Memory B cell (primary cell): ENCODE data around the gene GALNT17.
"Not testable (repeated sequence)": the region's sequence is repeated elsewhere in the genome, so short reads cannot be mapped to it uniquely, and the experiment has no call there.

ENCODE experiments used
- ATAC-seq: fragments of 150-1000 bp; cut with Tn5 transposase; 2 replicates; pipeline ENCODE4 v1.10.0; 2021; ENCODE audit warnings: low read depth, mild to moderate bottlenecking, moderate library complexity
- DNase-seq, 2 donors: peaks; one replicate each; pipeline ENCODE4 v3.0.0; 2022; ENCODE audit warnings: low spot score in 2 of 2
- H3K27ac Mint-ChIP-seq: one replicate; pipeline ENCODE4 v1.8.0; 2022; ENCODE audit warnings: mild to moderate bottlenecking, moderate library complexity, mixed read lengths
- H3K27me3 Mint-ChIP-seq: one replicate; pipeline ENCODE4 v1.8.0; 2022; ENCODE audit warnings: mixed read lengths
- H3K36me3 Mint-ChIP-seq: one replicate; pipeline ENCODE4 v1.8.0; 2022; ENCODE audit warnings: mild to moderate bottlenecking, mixed read lengths
- H3K4me1 Mint-ChIP-seq: one replicate; pipeline ENCODE4 v1.8.0; 2022; ENCODE audit warnings: mixed read lengths
- H3K4me3 Mint-ChIP-seq: one replicate; pipeline ENCODE4 v1.8.0; 2022; ENCODE audit warnings: mild to moderate bottlenecking, moderate library complexity, mixed read lengths
- H3K9me3 Mint-ChIP-seq: one replicate; pipeline ENCODE4 v1.8.0; 2022; ENCODE audit warnings: mixed read lengths

The GALNT17 gene

DNA sequence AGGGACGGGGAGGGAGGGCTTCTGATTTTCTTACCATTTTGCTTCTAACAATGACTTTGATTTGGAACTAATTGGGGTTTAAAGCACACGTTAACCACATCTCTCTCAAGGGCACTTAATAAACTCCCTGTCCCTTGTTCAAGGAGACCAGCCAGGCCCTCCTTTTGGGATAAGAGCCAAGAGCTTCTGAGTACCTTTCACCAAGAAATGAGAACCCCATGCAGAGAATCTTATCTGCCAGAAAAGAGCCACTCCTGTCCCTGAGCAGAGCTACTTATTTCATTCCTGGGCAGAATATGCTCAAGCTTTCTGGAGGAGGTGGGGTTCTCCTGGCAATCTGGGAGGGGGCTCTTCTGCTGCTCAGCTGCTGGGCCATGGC lies 574.6 kb downstream of the GALNT17 start:
- no peak overlapping the region for H3K4me3 Mint-ChIP-seq
- H3K4me1 Mint-ChIP-seq, result no peaks in the 10 kb centered on the region
- DNase-seq, result no peak
- H3K36me3 Mint-ChIP-seq, result peaks cover 2% of the 10 kb centered on the region
- ATAC-seq, result no peak
- H3K27ac Mint-ChIP-seq, result no peak overlapping the region
- H3K27me3 Mint-ChIP-seq, result no peaks in the 10 kb centered on the region
- H3K9me3 Mint-ChIP-seq, result peaks cover 12% of the 10 kb centered on the region

DNA sequence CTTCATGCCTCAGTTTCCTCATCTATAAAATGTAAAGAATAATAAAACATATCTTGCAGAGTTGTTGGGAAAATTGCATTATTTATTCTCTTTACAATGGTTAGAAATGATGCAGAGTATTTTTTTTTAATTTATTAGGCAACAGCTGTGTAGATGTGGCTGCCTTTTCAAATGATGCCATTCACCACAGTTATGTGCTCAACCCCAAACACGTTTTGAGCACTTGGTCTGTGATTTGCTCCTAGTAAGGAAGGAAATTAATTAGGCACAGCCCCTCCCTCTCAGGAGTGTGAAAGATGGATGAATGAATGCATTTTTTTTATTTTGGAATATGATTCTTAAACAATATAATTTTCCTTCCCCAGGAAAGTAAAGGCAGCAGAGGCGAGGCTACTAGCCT lies 575.1 kb downstream of the GALNT17 start:
- ATAC-seq (no peak), DNase-seq (no peak)
- peaks cover 2% of the 10 kb centered on the region for H3K36me3 Mint-ChIP-seq
- no peaks in the 10 kb centered on the region for H3K27me3 Mint-ChIP-seq
- H3K9me3 Mint-ChIP-seq, result peaks cover 11% of the 10 kb centered on the region
- no peaks in the 10 kb centered on the region for H3K4me1 Mint-ChIP-seq
- no peak overlapping the region for H3K4me3 Mint-ChIP-seq
- H3K27ac Mint-ChIP-seq, result no peak overlapping the region

DNA sequence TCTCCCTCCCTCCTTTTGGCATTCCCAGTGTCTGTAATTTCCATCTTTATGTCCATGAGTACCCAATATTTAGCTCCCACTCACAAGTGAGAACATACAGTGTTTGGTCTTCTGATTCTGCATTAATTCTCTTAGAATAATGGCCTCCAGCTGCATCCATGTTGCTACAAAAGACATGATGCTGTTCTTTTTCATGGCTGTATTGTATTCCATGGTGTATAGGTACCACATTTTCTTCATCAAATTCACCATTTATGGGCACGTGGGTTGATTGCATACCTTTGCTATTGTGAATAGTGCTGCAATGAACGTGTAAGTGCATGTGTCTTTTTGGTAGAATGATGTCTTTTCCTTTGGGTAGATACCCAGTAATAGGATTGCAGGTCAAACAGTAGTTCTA lies 576.8 kb downstream of the GALNT17 start:
- H3K9me3 Mint-ChIP-seq, result peaks cover 8% of the 10 kb centered on the region
- H3K27me3 Mint-ChIP-seq, result no peaks in the 10 kb centered on the region
- H3K36me3 Mint-ChIP-seq, result peaks cover 2% of the 10 kb centered on the region
- no peak overlapping the region for H3K4me3 Mint-ChIP-seq
- DNase-seq (no peak), ATAC-seq (no peak)
- no peaks in the 10 kb centered on the region for H3K4me1 Mint-ChIP-seq
- H3K27ac Mint-ChIP-seq, result no peak overlapping the region

DNA sequence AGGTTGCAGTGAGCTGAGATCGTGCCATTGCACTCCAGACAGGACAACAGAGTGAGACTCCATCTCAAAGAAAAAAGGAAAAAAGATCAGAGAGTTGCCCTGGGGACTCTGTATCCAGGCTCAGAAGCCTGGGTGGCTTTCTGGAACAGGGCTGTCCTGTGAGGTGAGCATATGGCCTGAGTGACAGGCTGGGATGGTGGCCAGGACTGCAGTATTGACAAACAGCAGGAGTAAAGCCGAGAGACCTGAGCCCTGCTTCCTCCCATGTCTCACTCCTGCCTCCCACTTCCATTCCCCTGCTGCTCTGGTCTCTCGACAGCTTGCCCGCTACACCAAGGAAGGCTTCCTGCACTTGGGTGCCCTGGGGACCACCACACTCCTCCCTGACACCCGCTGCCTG lies 578.5 kb downstream of the GALNT17 start:
- H3K27me3 Mint-ChIP-seq, result no peaks in the 10 kb centered on the region
- no peak for ATAC-seq
- no peak for DNase-seq

GRCh38 chr7:71712653-71713180 lies 580.8 kb downstream of the GALNT17 start:
- no peak for ATAC-seq
- H3K4me1 Mint-ChIP-seq, result no peaks in the 10 kb centered on the region
- H3K27me3 Mint-ChIP-seq, result no peaks in the 10 kb centered on the region
- DNase-seq, result no peak
- peaks cover 8% of the 10 kb centered on the region for H3K9me3 Mint-ChIP-seq
- peaks cover 2% of the 10 kb centered on the region for H3K36me3 Mint-ChIP-seq
- no peak overlapping the region for H3K4me3 Mint-ChIP-seq
- H3K27ac Mint-ChIP-seq, result no peak overlapping the region

More for the DNA sequence above, 578.5 kb downstream of the GALNT17 start:
- H3K4me1 Mint-ChIP-seq, result no peaks in the 10 kb centered on the region
- H3K9me3 Mint-ChIP-seq, result peaks cover 8% of the 10 kb centered on the region
- H3K4me3 Mint-ChIP-seq, result no peak overlapping the region
- H3K36me3 Mint-ChIP-seq, result peaks cover 2% of the 10 kb centered on the region
- no peak overlapping the region for H3K27ac Mint-ChIP-seq

DNA sequence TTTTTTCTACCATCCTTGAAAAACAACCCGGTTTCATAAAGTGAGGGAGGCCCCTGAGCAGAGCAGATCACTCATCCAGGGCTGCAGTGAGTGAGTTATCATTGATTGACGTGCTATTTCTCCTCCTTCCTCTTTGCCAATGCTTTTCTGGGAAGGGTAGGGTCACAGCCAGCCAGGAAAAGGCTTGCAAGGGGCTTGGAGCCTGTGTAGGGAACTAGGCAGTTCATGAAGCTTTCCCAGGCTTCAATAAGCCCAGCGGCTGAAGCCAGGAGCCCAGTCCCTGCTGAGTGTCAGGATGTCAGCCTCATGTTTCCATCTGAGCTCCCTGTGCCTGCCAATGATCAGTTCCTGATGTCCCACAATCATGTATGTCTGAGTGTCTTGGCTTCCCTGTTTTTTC lies 584.7 kb downstream of the GALNT17 start:
- H3K27me3 Mint-ChIP-seq, result no peaks in the 10 kb centered on the region

GRCh38 chr7:71718563-71718962 lies 586.6 kb downstream of the GALNT17 start:
- no peak for ATAC-seq
- Mint-ChIP-seq H3K27me3 (no peaks in the 10 kb centered on the region), H3K4me1 (no peaks in the 10 kb centered on the region), H3K4me3 (no peak overlapping the region), H3K36me3 (no peaks in the 10 kb centered on the region), H3K27ac (no peak overlapping the region), H3K9me3 (peaks cover 7% of the 10 kb centered on the region)
- DNase-seq, result no peak

More for the DNA sequence above, 584.7 kb downstream of the GALNT17 start:
- Mint-ChIP-seq H3K4me1 (no peaks in the 10 kb centered on the region), H3K27ac (no peak overlapping the region), H3K4me3 (no peak overlapping the region), H3K9me3 (peaks cover 5% of the 10 kb centered on the region), H3K36me3 (no peaks in the 10 kb centered on the region)
- no peak for ATAC-seq
- DNase-seq, result no peak

DNA sequence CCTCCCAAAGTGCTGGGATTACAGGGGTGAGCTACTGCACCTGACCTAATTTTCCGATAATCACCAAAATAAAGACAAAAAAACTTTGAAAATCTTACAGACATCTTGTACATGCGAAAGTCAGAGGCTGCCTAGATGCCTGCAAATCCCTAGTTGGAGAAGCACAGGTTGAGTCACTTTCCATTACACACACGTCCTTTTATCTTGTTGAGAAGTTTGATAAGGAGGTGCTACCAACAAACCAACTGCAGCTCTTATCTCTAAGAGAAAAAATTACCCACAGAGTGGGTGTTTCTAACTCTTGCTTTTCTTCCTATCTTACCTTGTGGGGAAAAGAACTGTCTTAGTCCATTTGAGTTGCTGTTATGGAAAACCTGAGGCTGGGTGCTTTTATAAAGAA lies 589.8 kb downstream of the GALNT17 start:
- no peaks in the 10 kb centered on the region for H3K27me3 Mint-ChIP-seq

DNA sequence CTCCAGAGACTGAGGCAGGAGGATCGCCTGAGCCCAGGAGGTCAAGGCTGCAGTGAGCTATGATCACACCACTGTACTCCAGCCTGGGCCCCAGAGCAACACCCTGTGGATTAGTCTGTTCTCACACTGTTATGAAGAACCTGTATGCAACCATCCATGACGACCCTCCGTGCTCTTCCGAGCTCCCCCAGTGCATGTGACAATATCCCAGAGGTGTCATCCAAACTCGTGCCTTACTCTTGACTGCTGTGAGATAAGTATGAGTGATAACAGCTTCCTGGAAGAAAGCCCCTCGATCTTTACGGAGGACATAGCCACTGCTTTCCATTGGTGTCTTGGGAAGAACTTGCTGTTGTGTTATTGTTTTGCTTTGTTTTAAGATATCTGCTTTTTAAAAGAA lies 591.9 kb downstream of the GALNT17 start:
- H3K9me3 Mint-ChIP-seq, result peaks cover 8% of the 10 kb centered on the region
- ATAC-seq (no peak), DNase-seq (no peak)
- H3K27me3 Mint-ChIP-seq, result no peaks in the 10 kb centered on the region
- no peak overlapping the region for H3K27ac Mint-ChIP-seq
- no peak overlapping the region for H3K4me3 Mint-ChIP-seq
- H3K36me3 Mint-ChIP-seq, result no peaks in the 10 kb centered on the region
- no peaks in the 10 kb centered on the region for H3K4me1 Mint-ChIP-seq

More for the DNA sequence above, 589.8 kb downstream of the GALNT17 start:
- Mint-ChIP-seq H3K4me3 (no peak overlapping the region), H3K27ac (no peak overlapping the region), H3K4me1 (no peaks in the 10 kb centered on the region), H3K9me3 (peaks cover 7% of the 10 kb centered on the region), H3K36me3 (no peaks in the 10 kb centered on the region)
- ATAC-seq (no peak), DNase-seq (no peak)

DNA sequence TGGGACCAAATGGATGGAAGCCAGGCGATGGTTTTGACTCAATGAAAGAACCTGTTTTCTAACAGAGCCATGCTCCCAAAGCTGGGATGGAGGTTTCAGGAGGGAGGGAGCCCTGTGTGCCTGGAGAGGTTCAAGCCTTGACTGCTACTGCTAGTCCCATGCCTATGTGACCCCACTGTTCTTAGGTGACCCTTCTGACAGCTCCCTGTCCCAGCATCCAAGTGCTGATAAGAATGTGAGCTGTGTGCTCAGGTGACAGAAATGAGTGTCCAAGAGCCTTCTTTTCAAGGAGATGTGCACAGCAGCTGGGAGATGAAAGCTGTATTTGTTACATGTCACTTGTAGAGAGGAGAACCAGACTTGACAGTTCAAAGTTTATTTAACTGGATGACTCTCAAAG lies 595.4 kb downstream of the GALNT17 start:
- no peaks in the 10 kb centered on the region for H3K4me1 Mint-ChIP-seq
- no peak overlapping the region for H3K27ac Mint-ChIP-seq
- ATAC-seq (no peak), DNase-seq (no peak)
- no peaks in the 10 kb centered on the region for H3K27me3 Mint-ChIP-seq
- no peak overlapping the region for H3K4me3 Mint-ChIP-seq
- H3K36me3 Mint-ChIP-seq, result no peaks in the 10 kb centered on the region
- H3K9me3 Mint-ChIP-seq, result peaks cover 7% of the 10 kb centered on the region

- peaks cover 4% of the 10 kb centered on the region for H3K4me1 Mint-ChIP-seq
- peaks cover 7% of the 10 kb centered on the region for H3K9me3 Mint-ChIP-seq
- DNase-seq (no peak), ATAC-seq (no peak)
- peaks cover 5% of the 10 kb centered on the region for H3K27me3 Mint-ChIP-seq
- no peaks in the 10 kb centered on the region for H3K36me3 Mint-ChIP-seq
- H3K4me3 Mint-ChIP-seq, result no peak overlapping the region
- no peak overlapping the region for H3K27ac Mint-ChIP-seq
Observed at GRCh38 chr7:71731740-71732139, 599.8 kb downstream of the GALNT17 start.

- ATAC-seq (no peak), DNase-seq (peak; percentile 31 to 39)
- peaks cover 7% of the 10 kb centered on the region for H3K9me3 Mint-ChIP-seq
Observed at GRCh38 chr7:71733107-71733870, 601.3 kb downstream of the GALNT17 start.

GRCh38 chr7:71735961-71736556 lies 604.1 kb downstream of the GALNT17 start:
- H3K4me1 Mint-ChIP-seq, result peaks cover 4% of the 10 kb centered on the region
- no peaks in the 10 kb centered on the region for H3K36me3 Mint-ChIP-seq
- H3K4me3 Mint-ChIP-seq, result no peak overlapping the region
- H3K27ac Mint-ChIP-seq, result no peak overlapping the region
- peak; percentile 23 to 27 for DNase-seq
- ATAC-seq, result no peak
- H3K27me3 Mint-ChIP-seq, result peaks cover 5% of the 10 kb centered on the region
- peaks cover 3% of the 10 kb centered on the region for H3K9me3 Mint-ChIP-seq

More at GRCh38 chr7:71733107-71733870, 601.3 kb downstream of the GALNT17 start:
- Mint-ChIP-seq H3K27me3 (peaks cover 5% of the 10 kb centered on the region), H3K36me3 (no peaks in the 10 kb centered on the region), H3K4me1 (peaks cover 4% of the 10 kb centered on the region), H3K4me3 (no peak overlapping the region), H3K27ac (no peak overlapping the region)

- not testable (repeated sequence) for H3K4me1 Mint-ChIP-seq, H3K27ac Mint-ChIP-seq, H3K27me3 Mint-ChIP-seq, H3K36me3 Mint-ChIP-seq, ATAC-seq, H3K4me3 Mint-ChIP-seq, DNase-seq, H3K9me3 Mint-ChIP-seq
Observed at GRCh38 chr7:71737931-71738540, 606.1 kb downstream of the GALNT17 start.
